Neural cell (in vitro differentiated cells): ENCODE data around the gene VMAC. TPM values are rescaled to one million over a fixed set of nuclear protein-coding genes. Genes with fewer than 3 reads are reported as not detected.

Experiments
- H2AFZ ChIP-seq: fragments of 200-600, 300-800 bp; sonication (generic), shearing (Covaris generic); 2 replicates; pipeline ENCODE4 v1.6.0; 2014; ENCODE audit warnings: low read depth, mild to moderate bottlenecking, antibody characterized with exemption, low read length, moderate library complexity
- H3F3A ChIP-seq: fragments of 200-600 bp; shearing (Covaris generic); 2 replicates; pipeline ENCODE4 v1.6.1; 2016; ENCODE audit warnings: mild to moderate bottlenecking, moderate library complexity, mixed read lengths, antibody characterized with exemption, low read length; ENCODE audit not compliant: insufficient read depth, poor library complexity, severe bottlenecking
- H3K27ac ChIP-seq: fragments of 200-600, 300-800 bp; sonication (generic), shearing (Covaris generic); 2 replicates; pipeline ENCODE4 v1.5.1; 2014; ENCODE audit warnings: mild to moderate bottlenecking, low read length, moderate library complexity
- H3K27me3 ChIP-seq: fragments of 300-800, 200-600 bp; sonication (generic), shearing (Covaris generic); 2 replicates; pipeline ENCODE4 v1.6.0; 2014; ENCODE audit warnings: mild to moderate bottlenecking, low read depth, low read length, moderate library complexity; ENCODE audit not compliant: insufficient read depth
- H3K36me3 ChIP-seq: fragments of 300-800, 200-600 bp; sonication (generic), shearing (Covaris generic); 2 replicates; pipeline ENCODE4 v1.5.1; 2014; ENCODE audit warnings: mild to moderate bottlenecking, antibody characterized with exemption, low read length, moderate library complexity; ENCODE audit not compliant: insufficient read depth
- H3K4me2 ChIP-seq: fragments of 300-800, 200-600 bp; sonication (generic), shearing (Covaris generic); 2 replicates; pipeline ENCODE4 v1.6.0; 2014; ENCODE audit warnings: mild to moderate bottlenecking, low read length
- H3K4me3 ChIP-seq: fragments of 300-800, 200-600 bp; sonication (generic), shearing (Covaris generic); 2 replicates; pipeline ENCODE4 v1.5.1; 2014; ENCODE audit warnings: mild to moderate bottlenecking, low read length, moderate library complexity
- H3K79me2 ChIP-seq: fragments of 200-600 bp; shearing (Covaris generic); replicated peaks from 2 replicates; pipeline ENCODE4 v1.6.0; 2014; ENCODE audit warnings: mild to moderate bottlenecking, low read length, moderate library complexity; ENCODE audit not compliant: insufficient read depth
- H3K9ac ChIP-seq: fragments of 300-800, 200-600 bp; sonication (generic), shearing (Covaris generic); 2 replicates; pipeline ENCODE4 v1.6.1; 2016; ENCODE audit warnings: mild to moderate bottlenecking, low read length, mixed read lengths
- H3K9me2 ChIP-seq: fragments of 200-600 bp; shearing (Covaris generic); 2 replicates; pipeline ENCODE4 v1.6.1; 2016; ENCODE audit warnings: mild to moderate bottlenecking, low read length, mixed read lengths; ENCODE audit not compliant: insufficient read depth
- H3K9me3 ChIP-seq: fragments of 200-600, 300-800 bp; sonication (generic), shearing (Covaris generic); 2 replicates; pipeline ENCODE4 v1.6.1; 2016; ENCODE audit warnings: mild to moderate bottlenecking, mixed run types, low read length, moderate library complexity, mixed read lengths
- H4K20me1 ChIP-seq: fragments of 200-600 bp; shearing (Covaris generic); 2 replicates; pipeline ENCODE4 v1.6.1; 2016; ENCODE audit warnings: mild to moderate bottlenecking, mixed run types; ENCODE audit not compliant: insufficient read depth
- EP300 ChIP-seq: fragments of 450-650 bp; conservative IDR thresholded peaks from 2 replicates; pipeline ENCODE4 v1.6.1; 2014; ENCODE audit warnings: antibody characterized with exemption, mild to moderate bottlenecking, moderate library complexity; ENCODE audit not compliant: poor library complexity, severe bottlenecking
- EZH2 ChIP-seq: fragments of 200-600, 300-800 bp; shearing (Covaris generic), sonication (generic); IDR thresholded peaks from 2 replicates; pipeline ENCODE4 v1.6.1; 2014; ENCODE audit warnings: antibody characterized with exemption, low read length, borderline replicate concordance, mild to moderate bottlenecking; ENCODE audit not compliant: insufficient read depth, poor library complexity, severe bottlenecking
- MXI1 ChIP-seq: fragments of 450-650 bp; conservative IDR thresholded peaks from 2 replicates; pipeline ENCODE4 v1.6.1; 2014; ENCODE audit warnings: antibody characterized with exemption, mild to moderate bottlenecking; ENCODE audit not compliant: poor library complexity, severe bottlenecking
- POLR2AphosphoS5 ChIP-seq: IDR thresholded peaks from 2 replicates; pipeline ENCODE4 v1.6.1; 2012
- RAD21 ChIP-seq: fragments of 450-650 bp; conservative IDR thresholded peaks from 2 replicates; pipeline ENCODE4 v1.6.1; 2014; ENCODE audit warnings: antibody characterized with exemption, mild to moderate bottlenecking, moderate library complexity
- REST ChIP-seq: IDR thresholded peaks from 2 replicates; pipeline ENCODE4 v1.6.1; 2012; ENCODE audit warnings: borderline replicate concordance
- SMC3 ChIP-seq: fragments of 450-650 bp; conservative IDR thresholded peaks from 2 replicates; pipeline ENCODE4 v1.6.1; 2014; ENCODE audit warnings: antibody characterized with exemption, mild to moderate bottlenecking, moderate library complexity; ENCODE audit not compliant: poor library complexity
- TAF1 ChIP-seq: IDR thresholded peaks from 2 replicates; pipeline ENCODE4 v1.6.1; 2012; ENCODE audit warnings: low read depth
- polyA plus RNA-seq: library from polyadenylated mRNA; depleted of rRNA; stranded (reverse); fragments of >200 nt; gene quantifications from 2 replicates; pipeline ENCODE4 v1.2.3, GENCODE V29; 2014
- TF ChIP-seq, protein P1 (sequence below): fragments of 450-650 bp; IDR thresholded peaks from 2 replicates; pipeline ENCODE4 v1.5.1; 2014; ENCODE audit warnings: antibody characterized with exemption, mild to moderate bottlenecking, moderate library complexity; ENCODE audit not compliant: poor library complexity, severe bottlenecking

Gene VMAC
- polyA plus RNA-seq, 1 donor from 2014 or later, result 6.0 TPM

GRCh38 chr19:5857203-5858081, 47.2 kb upstream of the VMAC start:
- no peaks in the 10 kb centered on the region for H3K9me2 ChIP-seq
- no peaks in the 10 kb centered on the region for H4K20me1 ChIP-seq
- no peak overlapping the region for H3K9ac ChIP-seq
- no peak overlapping the region for H2AFZ ChIP-seq
- H3K9me3 ChIP-seq, result no peaks in the 10 kb centered on the region
- TF ChIP-seq SMC3 (no peak), MXI1 (no peak), EP300 (no peak), REST (no peak), POLR2AphosphoS5 (no peak), RAD21 (no peak), EZH2 (no peak), TAF1 (no peak)
- TF ChIP-seq, protein P1, sequence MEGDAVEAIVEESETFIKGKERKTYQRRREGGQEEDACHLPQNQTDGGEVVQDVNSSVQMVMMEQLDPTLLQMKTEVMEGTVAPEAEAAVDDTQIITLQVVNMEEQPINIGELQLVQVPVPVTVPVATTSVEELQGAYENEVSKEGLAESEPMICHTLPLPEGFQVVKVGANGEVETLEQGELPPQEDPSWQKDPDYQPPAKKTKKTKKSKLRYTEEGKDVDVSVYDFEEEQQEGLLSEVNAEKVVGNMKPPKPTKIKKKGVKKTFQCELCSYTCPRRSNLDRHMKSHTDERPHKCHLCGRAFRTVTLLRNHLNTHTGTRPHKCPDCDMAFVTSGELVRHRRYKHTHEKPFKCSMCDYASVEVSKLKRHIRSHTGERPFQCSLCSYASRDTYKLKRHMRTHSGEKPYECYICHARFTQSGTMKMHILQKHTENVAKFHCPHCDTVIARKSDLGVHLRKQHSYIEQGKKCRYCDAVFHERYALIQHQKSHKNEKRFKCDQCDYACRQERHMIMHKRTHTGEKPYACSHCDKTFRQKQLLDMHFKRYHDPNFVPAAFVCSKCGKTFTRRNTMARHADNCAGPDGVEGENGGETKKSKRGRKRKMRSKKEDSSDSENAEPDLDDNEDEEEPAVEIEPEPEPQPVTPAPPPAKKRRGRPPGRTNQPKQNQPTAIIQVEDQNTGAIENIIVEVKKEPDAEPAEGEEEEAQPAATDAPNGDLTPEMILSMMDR, result no peak
- no peaks in the 10 kb centered on the region for H3K79me2 ChIP-seq
- no peak overlapping the region for H3K4me2 ChIP-seq
- H3K36me3 ChIP-seq, result no peaks in the 10 kb centered on the region
- H3K27ac ChIP-seq, result no peak overlapping the region
- H3F3A ChIP-seq, result no peaks in the 10 kb centered on the region
- no peak overlapping the region for H3K4me3 ChIP-seq
- H3K27me3 ChIP-seq, result no peaks in the 10 kb centered on the region

- Histone ChIP-seq H3K36me3 (no peaks in the 10 kb centered on the region), H3K27ac (no peak overlapping the region), H4K20me1 (no peaks in the 10 kb centered on the region), H3F3A (no peaks in the 10 kb centered on the region), H3K9me2 (no peaks in the 10 kb centered on the region), H2AFZ (no peak overlapping the region), H3K9me3 (no peaks in the 10 kb centered on the region), H3K79me2 (no peaks in the 10 kb centered on the region), H3K9ac (no peak overlapping the region), H3K27me3 (no peaks in the 10 kb centered on the region), H3K4me2 (no peak overlapping the region), H3K4me3 (no peak overlapping the region)
- no peak for TF ChIP-seq POLR2AphosphoS5
- TF ChIP-seq REST, result no peak
- TF ChIP-seq SMC3, result no peak
- TF ChIP-seq EP300, result no peak
- TF ChIP-seq, protein P1, result no peak
- TF ChIP-seq EZH2, result no peak
- no peak for TF ChIP-seq MXI1
Observed at GRCh38 chr19:5863030-5863665, 41.5 kb upstream of the VMAC start.
